GM12865 (cell line): ENCODE results near the gene SLC1A5.

ENCODE experiments used
- DNase-seq: peaks from one replicate; pipeline ENCODE4 v3.0.0; 2010; ENCODE audit warnings: low read depth
- H3K4me3 ChIP-seq: 2 replicates; pipeline ENCODE4 v1.5.1; 2011; ENCODE audit warnings: mild to moderate bottlenecking, low read depth, low read length, control low read depth
- CTCF ChIP-seq: IDR thresholded peaks from 2 replicates; pipeline ENCODE4 v1.5.1; 2011; ENCODE audit warnings: low read length, control low read depth, low read depth, inconsistent platforms; ENCODE audit not compliant: insufficient read depth; ENCODE audit errors: missing control alignments

Gene SLC1A5

DNA sequence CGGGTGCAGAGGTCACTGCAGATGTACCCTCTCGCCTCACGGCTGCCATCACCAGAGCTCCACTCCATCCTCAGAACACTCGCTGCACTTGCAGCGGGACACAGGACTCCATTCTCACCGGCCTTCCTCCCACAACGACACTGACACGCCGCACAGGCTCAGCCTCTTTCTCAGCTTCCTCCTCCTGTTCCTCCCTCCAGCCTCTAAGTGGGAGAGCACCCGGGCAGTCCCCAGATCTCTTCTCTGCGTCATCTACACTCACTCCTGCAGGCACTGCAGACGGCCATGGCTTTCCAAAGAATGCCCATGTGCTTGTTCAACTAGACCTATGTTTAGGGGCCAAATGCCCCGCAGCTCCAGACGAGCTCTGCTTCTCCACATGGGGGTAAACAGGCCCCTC is 56.8 kb downstream of the SLC1A5 start:
- no peak overlapping the region for H3K4me3 ChIP-seq
- TF ChIP-seq CTCF, result no peak
- DNase-seq, result no peak

DNA sequence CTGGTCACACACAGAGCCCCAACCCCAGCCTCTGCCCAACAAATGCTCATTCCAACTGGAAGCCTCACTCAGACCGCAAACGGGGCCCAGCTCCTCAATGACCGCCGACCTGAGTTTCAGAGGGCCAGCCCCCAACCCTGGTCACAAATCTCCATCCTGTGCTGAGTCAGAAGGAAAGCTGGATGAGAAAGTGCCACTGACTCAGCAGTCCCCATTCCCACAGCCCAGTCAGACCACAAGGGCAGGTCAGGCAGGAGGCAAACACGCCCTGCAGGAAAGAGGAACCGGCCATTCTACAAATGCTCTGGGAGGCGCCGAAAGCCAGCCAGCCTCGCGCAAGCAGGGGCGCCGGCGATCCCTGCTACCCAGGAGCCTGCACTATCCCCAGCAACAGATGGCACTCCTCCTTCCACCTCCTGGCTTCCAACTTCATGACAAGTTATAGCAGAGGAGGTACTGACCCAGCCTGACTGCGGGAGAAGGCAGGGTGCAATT is 57.3 kb downstream of the SLC1A5 start:
- H3K4me3 ChIP-seq, result no peak overlapping the region
- no peak for TF ChIP-seq CTCF
- DNase-seq, result peak; percentile 47

- no peak for DNase-seq
- no peak for TF ChIP-seq CTCF
- H3K4me3 ChIP-seq, result no peak overlapping the region
Observed at GRCh38 chr19:46730595-46730994, 57.8 kb downstream of the SLC1A5 start.

GRCh38 chr19:46730187-46730586 is 58.2 kb downstream of the SLC1A5 start:
- H3K4me3 ChIP-seq, result no peak overlapping the region
- no peak for TF ChIP-seq CTCF
- no peak for DNase-seq

DNA sequence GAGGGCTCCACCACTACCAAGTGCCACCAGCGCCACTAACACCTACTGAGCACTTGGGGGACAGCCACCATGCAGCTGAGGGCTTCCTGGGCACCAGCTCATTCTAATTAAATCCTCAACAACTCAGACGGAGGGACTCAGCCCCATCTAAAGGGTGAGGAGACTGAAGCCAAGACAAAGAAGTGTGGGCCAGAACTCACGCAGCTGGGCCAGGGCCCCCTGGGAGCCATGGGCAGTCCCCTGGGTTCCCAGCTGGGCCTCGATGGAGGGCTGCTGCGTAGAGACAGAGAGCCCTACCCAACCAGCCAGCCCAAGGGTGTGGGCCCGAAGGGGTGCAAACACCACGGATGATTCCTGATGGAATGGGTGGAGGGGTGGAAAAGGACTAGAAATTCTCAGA is 58.7 kb downstream of the SLC1A5 start:
- DNase-seq, result no peak
- no peak overlapping the region for H3K4me3 ChIP-seq
- no peak for TF ChIP-seq CTCF

DNA sequence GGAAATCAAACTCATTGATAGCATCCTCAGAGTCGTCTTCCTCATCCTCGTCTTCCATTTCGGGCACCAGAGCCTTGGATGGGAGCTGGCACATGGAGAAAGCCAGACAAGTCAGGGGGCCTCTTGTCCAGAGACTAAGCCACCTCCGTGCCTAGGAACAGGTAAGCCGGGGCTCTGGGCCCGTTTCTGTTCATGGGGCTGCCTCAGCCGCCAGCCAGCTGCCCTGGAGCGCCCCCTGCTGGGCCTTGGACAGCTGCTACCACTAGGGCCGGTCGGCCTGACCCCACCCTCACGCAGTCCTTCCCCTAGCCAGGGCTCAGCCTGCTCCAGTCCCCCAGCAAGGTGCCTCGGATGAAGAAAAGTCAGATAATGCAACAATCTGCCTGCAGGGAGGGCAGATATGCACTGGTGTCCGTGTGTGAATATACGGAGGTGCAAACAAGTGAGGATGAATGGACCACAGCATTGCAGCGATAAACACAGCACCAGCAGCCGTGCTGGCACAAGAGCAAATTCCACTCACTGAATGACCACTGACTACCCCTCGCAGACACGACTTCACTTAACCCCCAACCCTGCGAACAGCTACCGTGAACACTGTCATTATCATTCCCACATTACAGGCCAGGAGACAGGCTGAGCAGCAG is 59.6 kb downstream of the SLC1A5 start:
- no peak overlapping the region for H3K4me3 ChIP-seq
- peak; percentile 82 for DNase-seq
- peak; percentile 98 for TF ChIP-seq CTCF

GRCh38 chr19:46728208-46728607 is 60.2 kb downstream of the SLC1A5 start:
- DNase-seq, result no peak
- TF ChIP-seq CTCF, result no peak
- H3K4me3 ChIP-seq, result no peak overlapping the region
